Activated naive CD8-positive, alpha-beta T cell treated with anti-CD3 and anti-CD28 coated beads, Interleukin-2, amount 10 ng/mL, durations not matched to agents 7 days and 5 days (primary cell): Measurements from ENCODE around the gene GOLGA6D. TPM values are rescaled to one million over a fixed set of nuclear protein-coding genes. Genes with fewer than 3 reads are reported as not detected.
A peak's percentile ranks its signal among the peaks of the same experiment; 100 is the strongest.
"Not testable (repeated sequence)": the region's sequence is repeated elsewhere in the genome, so short reads cannot be mapped to it uniquely, and the experiment has no call there.

Source experiments
- ATAC-seq: fragments of 150-1000 bp; cut with Tn5 transposase; one replicate; pipeline ENCODE4 v1.10.0; 2021; ENCODE audit warnings: low read depth, moderate library complexity
- POLR2A ChIA-PET: fragments of 350-600 bp; sonication (Branson Sonifier 250); formaldehyde crosslinking; loops from one replicate; lab custom pipeline; 2021; ENCODE audit warnings: antibody characterized with exemption; lab: Charles Lee
- DNase-seq: peaks from one replicate; pipeline ENCODE4 v3.0.0; 2021
- H3K27ac Mint-ChIP-seq: one replicate; pipeline ENCODE4 v1.8.0; 2022; ENCODE audit warnings: mild to moderate bottlenecking, mixed read lengths
- H3K27me3 Mint-ChIP-seq: one replicate; pipeline ENCODE4 v1.8.0; 2022; ENCODE audit warnings: mild to moderate bottlenecking, moderate library complexity, mixed read lengths
- H3K36me3 Mint-ChIP-seq: one replicate; pipeline ENCODE4 v1.8.0; 2021; ENCODE audit warnings: mild to moderate bottlenecking, mixed read lengths
- H3K4me1 Mint-ChIP-seq: one replicate; pipeline ENCODE4 v1.8.0; 2021; ENCODE audit warnings: mixed read lengths
- H3K4me3 Mint-ChIP-seq: one replicate; pipeline ENCODE4 v1.8.0; 2022; ENCODE audit warnings: mild to moderate bottlenecking, moderate library complexity, mixed read lengths
- H3K9me3 Mint-ChIP-seq: one replicate; pipeline ENCODE4 v1.8.0; 2021; ENCODE audit warnings: mixed read lengths
- total RNA-seq, 2 experiments: library from RNA; stranded (reverse); gene quantifications; one replicate each; pipeline ENCODE4 v1.2.3, GENCODE V29; 2021

GOLGA6D gene
- total RNA-seq, 2 experiments from 2014 or later: not detected

GRCh38 chr15:75302753-75303152, 20.1 kb downstream of the GOLGA6D start:
- H3K4me3 Mint-ChIP-seq, DNase-seq, H3K27ac Mint-ChIP-seq, POLR2A ChIA-PET, H3K4me1 Mint-ChIP-seq, H3K36me3 Mint-ChIP-seq, H3K9me3 Mint-ChIP-seq, ATAC-seq: not testable (repeated sequence)
- peaks cover 43% of the 10 kb centered on the region for H3K27me3 Mint-ChIP-seq

GRCh38 chr15:75306188-75306587, 23.6 kb downstream of the GOLGA6D start:
- no peaks in the 10 kb centered on the region for H3K9me3 Mint-ChIP-seq

DNA sequence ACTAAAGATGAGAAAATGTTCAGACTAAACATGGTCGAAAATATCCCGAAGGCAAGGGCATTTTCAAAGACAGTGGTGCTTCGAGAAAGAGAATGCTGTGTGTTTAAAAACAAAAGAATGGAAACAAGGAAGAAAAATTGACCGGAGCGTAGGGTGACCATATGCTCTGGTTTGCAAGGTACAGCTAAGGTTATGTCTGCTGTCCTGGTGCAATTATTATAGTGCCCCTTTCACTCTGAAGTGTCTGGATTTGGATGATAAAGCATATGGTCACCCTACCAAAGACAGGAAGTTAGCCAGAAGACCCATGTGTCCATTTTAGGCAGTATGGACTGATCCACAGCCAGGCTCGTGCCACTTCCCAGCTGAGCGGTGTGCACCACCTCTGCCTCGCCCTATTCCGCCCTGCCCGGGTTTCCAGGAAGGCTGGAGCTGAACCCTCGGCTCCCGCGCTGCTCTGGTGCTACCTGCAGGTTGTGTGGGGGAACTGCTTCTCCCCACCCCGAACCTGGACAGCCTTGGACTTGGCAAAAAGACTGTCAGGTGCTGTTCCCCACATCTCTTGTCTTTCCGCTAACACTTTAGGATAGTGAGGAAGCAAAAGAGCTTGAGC, 25.2 kb downstream of the GOLGA6D start:
- Mint-ChIP-seq H3K36me3 (no peaks in the 10 kb centered on the region), H3K4me3 (no peak overlapping the region), H3K27me3 (peaks cover 66% of the 10 kb centered on the region), H3K9me3 (peaks cover 2% of the 10 kb centered on the region), H3K4me1 (peaks cover 11% of the 10 kb centered on the region), H3K27ac (no peak overlapping the region)
- ATAC-seq (peak; percentile 58), DNase-seq (peak; percentile 36)
- POLR2A ChIA-PET: no interaction called here

More at GRCh38 chr15:75306188-75306587, 23.6 kb downstream of the GOLGA6D start:
- DNase-seq (no peak), ATAC-seq (no peak)
- peaks cover 64% of the 10 kb centered on the region for H3K27me3 Mint-ChIP-seq
- no peak overlapping the region for H3K4me3 Mint-ChIP-seq
- no peak overlapping the region for H3K27ac Mint-ChIP-seq
- POLR2A ChIA-PET: no interaction called here
- H3K36me3 Mint-ChIP-seq: no peaks in the 10 kb centered on the region
- peaks cover 7% of the 10 kb centered on the region for H3K4me1 Mint-ChIP-seq

GRCh38 chr15:75309711-75310110, 27.1 kb downstream of the GOLGA6D start:
- no peaks in the 10 kb centered on the region for H3K36me3 Mint-ChIP-seq
- ATAC-seq: no peak
- peaks cover 56% of the 10 kb centered on the region for H3K27me3 Mint-ChIP-seq
- POLR2A ChIA-PET: no interaction called here
- peaks cover 3% of the 10 kb centered on the region for H3K4me1 Mint-ChIP-seq
- H3K4me3 Mint-ChIP-seq: no peak overlapping the region
- DNase-seq: no peak
- H3K27ac Mint-ChIP-seq: no peak overlapping the region
- H3K9me3 Mint-ChIP-seq: peaks cover 2% of the 10 kb centered on the region

GRCh38 chr15:75312548-75312947, 29.9 kb downstream of the GOLGA6D start:
- peaks cover 31% of the 10 kb centered on the region for H3K27me3 Mint-ChIP-seq
- not testable (repeated sequence) for DNase-seq, H3K4me3 Mint-ChIP-seq, H3K4me1 Mint-ChIP-seq, ATAC-seq, H3K27ac Mint-ChIP-seq, H3K9me3 Mint-ChIP-seq, H3K36me3 Mint-ChIP-seq
- POLR2A ChIA-PET: interaction anchor here (0.6 kb wide), 1 partner anchor 51 kb away, joined by 4 read pairs; no protein-coding TSS in a partner anchor

DNA sequence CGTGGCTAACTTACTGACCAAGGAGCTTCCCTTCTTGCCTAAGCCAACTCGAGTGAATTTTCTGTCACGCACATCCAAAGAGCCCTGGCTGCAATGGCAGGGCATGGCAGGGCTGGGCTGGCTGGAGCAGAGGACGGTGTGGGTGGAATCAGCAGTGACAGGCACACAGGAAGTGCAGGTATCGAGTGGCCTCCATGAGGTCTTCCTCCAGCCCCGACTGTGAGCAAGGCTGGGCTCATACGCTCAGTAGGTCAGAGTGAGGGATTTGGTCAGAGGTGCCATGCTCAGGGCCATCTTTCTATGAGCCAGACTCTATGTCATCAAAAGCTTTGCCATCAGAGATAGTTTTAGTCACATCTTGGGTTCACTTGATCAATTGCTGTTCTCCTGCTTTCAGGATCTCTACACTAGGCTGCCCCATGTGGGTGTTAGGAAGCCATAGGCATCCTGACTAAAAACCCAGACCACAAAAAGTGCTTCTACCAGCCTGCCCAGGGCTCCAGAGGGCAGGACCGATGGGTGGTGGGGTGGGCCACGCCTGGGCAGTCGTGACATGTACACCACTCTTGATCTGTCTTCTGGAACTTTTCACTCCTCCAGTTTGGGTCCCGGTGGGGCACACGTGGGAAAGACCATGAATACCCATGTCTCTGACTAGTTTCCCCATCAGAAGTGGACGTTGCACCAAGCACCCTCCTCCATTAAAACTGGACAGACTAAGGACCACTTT, 30.6 kb downstream of the GOLGA6D start:
- Mint-ChIP-seq H3K4me1 (peaks cover 3% of the 10 kb centered on the region), H3K27me3 (peaks cover 25% of the 10 kb centered on the region), H3K4me3 (no peak overlapping the region), H3K27ac (no peak overlapping the region), H3K36me3 (no peaks in the 10 kb centered on the region), H3K9me3 (peaks cover 2% of the 10 kb centered on the region)
- no peak for DNase-seq
- POLR2A ChIA-PET: interaction anchor here (0.6 kb wide), 1 partner anchor 50 kb away, joined by 4 read pairs; no protein-coding TSS in a partner anchor
- ATAC-seq: no peak

- DNase-seq (no peak), ATAC-seq (no peak)
- POLR2A ChIA-PET: no interaction called here
- H3K27me3 Mint-ChIP-seq: peaks cover 16% of the 10 kb centered on the region
- H3K4me3 Mint-ChIP-seq: no peak overlapping the region
- H3K27ac Mint-ChIP-seq: no peak overlapping the region
- peaks cover 2% of the 10 kb centered on the region for H3K9me3 Mint-ChIP-seq
- peaks cover 3% of the 10 kb centered on the region for H3K4me1 Mint-ChIP-seq
- no peaks in the 10 kb centered on the region for H3K36me3 Mint-ChIP-seq
Measured at GRCh38 chr15:75314552-75315290, 32.1 kb downstream of the GOLGA6D start.

DNA sequence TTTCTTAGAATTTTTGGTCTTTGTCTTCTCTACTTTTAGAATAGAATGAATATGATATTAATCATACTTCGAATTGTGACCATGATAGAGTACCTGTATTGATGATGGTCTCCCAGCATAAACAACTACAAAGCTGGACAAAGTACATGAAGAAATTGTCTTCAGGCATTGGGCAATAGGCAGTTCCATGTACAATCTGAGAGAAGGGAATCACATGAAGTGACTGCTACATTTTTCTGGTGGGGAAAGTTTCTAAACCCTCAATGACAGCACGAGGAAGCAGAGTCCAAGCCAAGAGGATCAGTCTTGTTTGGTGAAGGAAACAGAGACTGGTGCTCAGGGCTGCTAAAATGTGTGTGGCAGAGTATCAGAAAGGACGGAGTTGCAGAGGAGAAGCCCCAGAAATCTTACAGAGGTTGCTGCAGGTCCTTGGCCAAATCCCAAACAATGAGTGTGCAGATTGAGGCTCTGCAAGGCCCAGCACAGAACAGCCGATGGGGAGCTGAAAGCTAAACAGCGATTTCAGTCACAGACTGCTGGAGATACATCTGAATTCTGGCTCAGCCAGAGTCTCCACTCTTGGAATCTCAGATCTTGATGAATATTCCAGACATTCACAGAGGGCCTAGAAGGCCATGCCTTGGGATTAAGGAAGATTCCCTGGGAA, 36.7 kb downstream of the GOLGA6D start:
- H3K27me3 Mint-ChIP-seq: peaks cover 12% of the 10 kb centered on the region
- H3K36me3 Mint-ChIP-seq, POLR2A ChIA-PET, DNase-seq, H3K4me3 Mint-ChIP-seq, H3K27ac Mint-ChIP-seq, H3K4me1 Mint-ChIP-seq, ATAC-seq, H3K9me3 Mint-ChIP-seq: not testable (repeated sequence)

DNA sequence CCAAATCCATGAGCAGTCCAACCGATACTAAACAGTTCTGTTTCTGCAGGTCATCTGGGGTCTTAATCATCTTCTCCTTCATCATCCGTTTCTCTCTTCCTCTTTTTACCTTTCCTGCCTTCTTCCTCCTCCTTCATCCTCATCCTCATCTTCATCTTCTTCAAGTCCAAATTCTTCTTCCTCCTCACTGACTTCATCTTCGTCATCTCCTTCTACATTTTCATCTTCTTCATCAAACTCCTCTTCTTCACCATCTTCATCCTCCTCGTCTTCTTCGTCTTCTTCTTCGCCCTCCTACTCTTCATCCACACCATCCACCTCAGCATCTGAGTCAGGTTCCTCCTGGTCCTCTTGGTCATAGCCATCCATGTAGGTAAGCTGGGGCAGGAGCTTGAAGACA, 39.1 kb downstream of the GOLGA6D start:
- no peak overlapping the region for H3K27ac Mint-ChIP-seq
- no peak for DNase-seq
- peaks cover 14% of the 10 kb centered on the region for H3K27me3 Mint-ChIP-seq
- H3K4me1 Mint-ChIP-seq: no peaks in the 10 kb centered on the region
- ATAC-seq: no peak
- H3K4me3 Mint-ChIP-seq: no peak overlapping the region
- H3K36me3 Mint-ChIP-seq: no peaks in the 10 kb centered on the region
- no peaks in the 10 kb centered on the region for H3K9me3 Mint-ChIP-seq
- POLR2A ChIA-PET: no interaction called here

DNA sequence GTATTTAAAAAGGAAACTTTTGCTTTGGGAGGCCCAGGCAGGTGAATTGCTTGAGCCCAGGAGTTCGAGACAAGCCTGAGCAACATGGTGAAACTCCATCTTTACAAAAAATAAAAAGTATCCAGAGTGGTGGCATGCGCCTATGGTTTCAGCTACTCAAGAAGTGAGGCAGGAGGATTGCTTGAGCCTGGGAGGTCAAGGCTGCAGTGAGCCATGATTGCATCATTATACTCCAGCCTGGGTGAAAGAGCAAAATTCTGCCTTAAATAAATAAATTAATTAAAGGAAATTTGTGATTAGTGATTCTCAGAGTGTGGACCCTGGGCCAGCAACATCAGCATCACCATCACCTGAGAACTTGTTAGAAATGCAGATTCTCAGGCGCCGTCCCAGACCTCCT, 43.3 kb downstream of the GOLGA6D start:
- H3K4me1 Mint-ChIP-seq: no peaks in the 10 kb centered on the region
- POLR2A ChIA-PET: no interaction called here
- ATAC-seq: no peak
- no peaks in the 10 kb centered on the region for H3K36me3 Mint-ChIP-seq
- no peaks in the 10 kb centered on the region for H3K9me3 Mint-ChIP-seq
- H3K27me3 Mint-ChIP-seq: peaks cover 5% of the 10 kb centered on the region
- no peak for DNase-seq
- no peak overlapping the region for H3K27ac Mint-ChIP-seq
- no peak overlapping the region for H3K4me3 Mint-ChIP-seq

DNA sequence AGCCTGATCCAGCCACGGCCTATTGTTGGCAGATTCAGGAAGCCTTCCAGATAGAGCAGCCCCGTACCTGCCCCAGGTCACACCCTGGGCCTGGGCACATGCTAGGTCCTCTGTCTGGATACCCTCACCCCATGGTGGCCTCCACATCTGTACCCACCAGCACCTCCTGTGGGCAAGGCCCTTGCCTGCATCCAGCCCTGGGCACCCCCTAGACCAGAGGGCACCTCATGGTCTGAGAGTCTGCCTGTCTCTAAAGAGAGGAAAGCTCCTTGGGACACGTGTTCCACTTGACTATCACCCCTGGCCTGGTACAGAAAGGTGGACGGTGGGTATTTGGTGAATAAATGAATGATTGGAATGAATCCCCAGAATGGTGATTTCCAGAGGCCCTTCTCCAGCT, 44.4 kb downstream of the GOLGA6D start:
- no peak for DNase-seq
- Mint-ChIP-seq H3K27ac (no peak overlapping the region), H3K4me1 (no peaks in the 10 kb centered on the region), H3K36me3 (no peaks in the 10 kb centered on the region), H3K9me3 (no peaks in the 10 kb centered on the region), H3K27me3 (peaks cover 3% of the 10 kb centered on the region), H3K4me3 (no peak overlapping the region)
- no peak for ATAC-seq
- POLR2A ChIA-PET: no interaction called here

- H3K4me1 Mint-ChIP-seq: no peaks in the 10 kb centered on the region
- H3K27me3 Mint-ChIP-seq: peaks cover 5% of the 10 kb centered on the region
- no peak overlapping the region for H3K27ac Mint-ChIP-seq
- H3K4me3 Mint-ChIP-seq: no peak overlapping the region
- ATAC-seq: no peak
- POLR2A ChIA-PET: no interaction called here
- DNase-seq: no peak
- H3K36me3 Mint-ChIP-seq: no peaks in the 10 kb centered on the region
- no peaks in the 10 kb centered on the region for H3K9me3 Mint-ChIP-seq
Measured at GRCh38 chr15:75327491-75327890, 44.9 kb downstream of the GOLGA6D start.
